Endothelial cell of umbilical vein (primary cell): ENCODE measurements around the gene VPS37D. TPM values are rescaled to one million over a fixed set of nuclear protein-coding genes. Genes with fewer than 3 reads are reported as not detected.

ENCODE experiments used
- BruUV-seq: library from RNA; stranded (reverse); fragments of 400-500 nt; replicated peaks from 2 replicates; lab custom pipeline; 2021; lab: Mats Ljungman, UMichigan
- CTCF ChIA-PET: fragments of 300-600, 350-600 bp; sonication (Branson Sonifier 250); formaldehyde crosslinking; loops from one replicate; lab custom pipeline; 2021; ENCODE audit warnings: antibody characterized with exemption, inconsistent platforms; lab: Charles Lee
- POLR2A ChIA-PET: fragments of 300-600, 350-600 bp; sonication (Branson Sonifier 250); formaldehyde crosslinking; loops from one replicate; lab custom pipeline; 2021; ENCODE audit warnings: antibody characterized with exemption, inconsistent platforms; lab: Charles Lee
- DNase-seq: peaks from one replicate; pipeline ENCODE4 v3.0.0-alpha.2; 2011; ENCODE audit warnings: low read depth, low spot score
- FAIRE-seq: peaks from 2 replicates; lab custom pipeline; 2011; peaks lifted over from hg19 to GRCh38; lab: Jason Lieb, UNC
- H2AFZ ChIP-seq: 2 replicates; pipeline ENCODE4 v1.6.0; 2012; ENCODE audit warnings: low read depth, low read length, control low read depth, inconsistent platforms
- H3K27ac ChIP-seq: 2 replicates; pipeline ENCODE4 v1.5.1; 2011; ENCODE audit warnings: low read depth, mild to moderate bottlenecking, control low read depth, low read length, moderate library complexity; ENCODE audit not compliant: insufficient read depth
- H3K27me3 ChIP-seq, 2 experiments: 2 replicates each; pipeline versions ENCODE4 v1.6.0 to v1.6.1; 2011; ENCODE audit warnings: low read length in 2 of 2, mixed read lengths in 1 of 2; ENCODE audit not compliant: control insufficient read depth in 2 of 2, insufficient read depth in 2 of 2
- H3K36me3 ChIP-seq, 2 experiments: 2 replicates in 1 of 2; 3 replicates in 1 of 2; pipeline ENCODE4 v1.5.1; 2011; ENCODE audit warnings: low read length in 2 of 2, mild to moderate bottlenecking in 1 of 2, moderate library complexity in 1 of 2; ENCODE audit not compliant: control insufficient read depth in 2 of 2, insufficient read depth in 2 of 2; ENCODE audit errors: extremely low read depth in 1 of 2
- H3K4me1 ChIP-seq: 3 replicates; pipeline ENCODE4 v1.5.1; 2011; ENCODE audit warnings: mild to moderate bottlenecking, low read length; ENCODE audit not compliant: control insufficient read depth, insufficient read depth; ENCODE audit errors: extremely low read depth
- H3K4me2 ChIP-seq: 2 replicates; pipeline ENCODE4 v1.6.1; 2011; ENCODE audit warnings: low read length, control low read depth, mixed read lengths; ENCODE audit not compliant: insufficient read depth
- H3K4me3 ChIP-seq, 3 experiments: fragments of 200-600 bp in 1 of 3; sonication (generic), shearing (Covaris generic) in 1 of 3; replicated peaks in 1 of 3; 2 replicates each; pipeline ENCODE4 v1.5.1; 2011 to 2016; ENCODE audit warnings: control low read depth in 3 of 3, low read length in 3 of 3, mild to moderate bottlenecking in 2 of 3, inconsistent platforms in 1 of 3, low read depth in 1 of 3, moderate library complexity in 1 of 3; ENCODE audit not compliant: insufficient read depth in 1 of 3
- H3K79me2 ChIP-seq: 2 replicates; pipeline ENCODE4 v1.6.0; 2012; ENCODE audit warnings: low read length, inconsistent platforms; ENCODE audit not compliant: control insufficient read depth, insufficient read depth
- H3K9ac ChIP-seq: replicated peaks from 2 replicates; pipeline ENCODE3; 2011; ENCODE audit warnings: low read length, control low read depth; ENCODE audit not compliant: insufficient read depth; ENCODE audit errors: extremely low read depth
- H3K9me1 ChIP-seq: replicated peaks from 3 replicates; pipeline ENCODE4 v1.6.0; 2011; ENCODE audit warnings: mild to moderate bottlenecking, low read length; ENCODE audit not compliant: control insufficient read depth, insufficient read depth; ENCODE audit errors: extremely low read depth
- H3K9me3 ChIP-seq: replicated peaks from 2 replicates; pipeline ENCODE4 v1.5.1; 2012; ENCODE audit warnings: low read length, inconsistent platforms; ENCODE audit not compliant: control insufficient read depth, insufficient read depth
- H4K20me1 ChIP-seq: replicated peaks from 2 replicates; pipeline ENCODE3; 2011; ENCODE audit warnings: mild to moderate bottlenecking, low read length; ENCODE audit not compliant: control insufficient read depth, insufficient read depth; ENCODE audit errors: extremely low read depth
- EZH2 ChIP-seq: IDR thresholded peaks from 2 replicates; pipeline ENCODE4 v1.6.1; 2012; ENCODE audit warnings: borderline replicate concordance, low read depth, mild to moderate bottlenecking, moderate library complexity, low read length, inconsistent platforms; ENCODE audit not compliant: severe bottlenecking
- FOS ChIP-seq: IDR thresholded peaks from 2 replicates; pipeline ENCODE4 v1.6.1; 2011; ENCODE audit warnings: mild to moderate bottlenecking, low read length, moderate library complexity, borderline replicate concordance; ENCODE audit not compliant: insufficient read depth
- GATA2 ChIP-seq: IDR thresholded peaks from 2 replicates; pipeline ENCODE4 v1.7.0; 2011; ENCODE audit warnings: low read depth, mild to moderate bottlenecking, moderate library complexity, mixed read lengths, low read length; ENCODE audit not compliant: insufficient read length, insufficient read depth
- JUN ChIP-seq: IDR thresholded peaks from 2 replicates; pipeline ENCODE4 v1.6.1; 2011; ENCODE audit warnings: borderline replicate concordance, low read depth; ENCODE audit not compliant: insufficient read length, insufficient read depth
- MAX ChIP-seq: IDR thresholded peaks from 2 replicates; pipeline ENCODE4 v1.6.1; 2011; ENCODE audit not compliant: insufficient read depth, insufficient read length
- MYC ChIP-seq: IDR thresholded peaks from one replicate; pipeline ENCODE4 v1.6.1; 2011; ENCODE audit warnings: mild to moderate bottlenecking, low read depth, low read length
- POLR2A ChIP-seq: IDR thresholded peaks from 2 replicates; pipeline ENCODE4 v1.6.1; 2012; ENCODE audit warnings: low read depth, mild to moderate bottlenecking, control low read depth, low read length
- POLR2AphosphoS5 ChIP-seq: IDR thresholded peaks from 2 replicates; pipeline ENCODE4 v1.6.1; 2012; ENCODE audit warnings: low read depth, mild to moderate bottlenecking, control low read depth, low read length, moderate library complexity; ENCODE audit not compliant: insufficient read depth
- dilution Hi-C: fragments of 300-500 bp; cut with MboI; formaldehyde crosslinking; loops from one replicate; pipeline ENCODE4 v1.15.0; 2019; ENCODE audit warnings: low sequenced_read_pairs; ENCODE audit not compliant: extremely low pct_ligation_motif_present
- intact Hi-C: fragments of 100-400 bp; cut with micrococcal nuclease; formaldehyde crosslinking; loops from one replicate; pipeline ENCODE4 v1.10.0; 2022
- polyA plus RNA-seq, 4 experiments: library from polyadenylated mRNA; depleted of rRNA in 3 of 4; stranded (reverse) in 3 of 4; unstranded in 1 of 4; fragments of >200 nt; gene quantifications; 2 replicates each; pipeline versions ENCODE4 v1.2.1 to v1.2.3, GENCODE V29; 2011 to 2012; ENCODE audit warnings: missing spikeins in 1 of 4
- total RNA-seq: library from RNA; stranded (reverse); gene quantifications from 2 replicates; pipeline ENCODE4 v1.2.3, GENCODE V29; 2021
- TF ChIP-seq, protein P1 (sequence below), 2 donors: IDR thresholded peaks; 1 replicate in 1 of 2; 2 replicates in 1 of 2; pipeline ENCODE4 v1.5.1; 2011; ENCODE audit warnings: low read length in 2 of 2, mild to moderate bottlenecking in 2 of 2, moderate library complexity in 2 of 2, control low read depth in 1 of 2, inconsistent platforms in 1 of 2, low read depth in 1 of 2; ENCODE audit not compliant: insufficient read depth in 1 of 2; ENCODE audit errors: extremely low read depth in 1 of 2

The VPS37D gene
- total and polyA plus RNA-seq, 2 donors (not counting 3 experiments of a cell fraction or from before 2014, with no cell fraction given) = 2.0 to 2.1 TPM

- no peaks in the 10 kb centered on the region for H3K36me3 ChIP-seq
- DNase-seq (no peak), FAIRE-seq (no peak)
- no peak overlapping the region for H3K4me3 ChIP-seq
- intact Hi-C loops = no loop called here
- peaks cover 4% of the 10 kb centered on the region for H3K4me1 ChIP-seq
- no peak overlapping the region for H3K9ac ChIP-seq
- dilution Hi-C loops = no loop called here
- H3K9me1 ChIP-seq = no peaks in the 10 kb centered on the region
- H2AFZ ChIP-seq = no peak overlapping the region
- ChIA-PET POLR2A (no interaction called here), CTCF (interaction anchor here (0.7 kb wide), 1 partner anchor 20 kb away, joined by 3 read pairs; no protein-coding TSS in a partner anchor)
- H3K79me2 ChIP-seq = no peaks in the 10 kb centered on the region
- H3K27me3 ChIP-seq = peaks cover 38 to 48% of the 10 kb centered on the region in 2 experiments
- no peaks in the 10 kb centered on the region for H3K9me3 ChIP-seq
- no peak overlapping the region for H3K4me2 ChIP-seq
- TF ChIP-seq MAX (no peak), FOS (no peak), POLR2AphosphoS5 (no peak), JUN (no peak), GATA2 (no peak), EZH2 (no peak), MYC (no peak), POLR2A (no peak)
- TF ChIP-seq, protein P1, sequence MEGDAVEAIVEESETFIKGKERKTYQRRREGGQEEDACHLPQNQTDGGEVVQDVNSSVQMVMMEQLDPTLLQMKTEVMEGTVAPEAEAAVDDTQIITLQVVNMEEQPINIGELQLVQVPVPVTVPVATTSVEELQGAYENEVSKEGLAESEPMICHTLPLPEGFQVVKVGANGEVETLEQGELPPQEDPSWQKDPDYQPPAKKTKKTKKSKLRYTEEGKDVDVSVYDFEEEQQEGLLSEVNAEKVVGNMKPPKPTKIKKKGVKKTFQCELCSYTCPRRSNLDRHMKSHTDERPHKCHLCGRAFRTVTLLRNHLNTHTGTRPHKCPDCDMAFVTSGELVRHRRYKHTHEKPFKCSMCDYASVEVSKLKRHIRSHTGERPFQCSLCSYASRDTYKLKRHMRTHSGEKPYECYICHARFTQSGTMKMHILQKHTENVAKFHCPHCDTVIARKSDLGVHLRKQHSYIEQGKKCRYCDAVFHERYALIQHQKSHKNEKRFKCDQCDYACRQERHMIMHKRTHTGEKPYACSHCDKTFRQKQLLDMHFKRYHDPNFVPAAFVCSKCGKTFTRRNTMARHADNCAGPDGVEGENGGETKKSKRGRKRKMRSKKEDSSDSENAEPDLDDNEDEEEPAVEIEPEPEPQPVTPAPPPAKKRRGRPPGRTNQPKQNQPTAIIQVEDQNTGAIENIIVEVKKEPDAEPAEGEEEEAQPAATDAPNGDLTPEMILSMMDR (IDR thresholded peaks at IDR 0.05; ENCODE audit: extremely low read depth in 1 of 2, insufficient read depth in 1 of 2, low read depth in 1 of 2, low read length in 2 of 2) = no peak
- no peak overlapping the region for H3K27ac ChIP-seq
- BruUV-seq = no TSS peak
- H4K20me1 ChIP-seq = no peaks in the 10 kb centered on the region
These were observed 18.9 kb upstream of the VPS37D start for GRCh38 chr7:73648593-73649332.
